Measurements from ENCODE around the gene FZD7. TPM values are rescaled to one million over a fixed set of nuclear protein-coding genes. Genes with fewer than 3 reads are reported as not detected.

FZD7 gene
- total and polyA plus RNA-seq, 7 donors = 0.23 to 51.2 (median 37.9) TPM

DNA sequence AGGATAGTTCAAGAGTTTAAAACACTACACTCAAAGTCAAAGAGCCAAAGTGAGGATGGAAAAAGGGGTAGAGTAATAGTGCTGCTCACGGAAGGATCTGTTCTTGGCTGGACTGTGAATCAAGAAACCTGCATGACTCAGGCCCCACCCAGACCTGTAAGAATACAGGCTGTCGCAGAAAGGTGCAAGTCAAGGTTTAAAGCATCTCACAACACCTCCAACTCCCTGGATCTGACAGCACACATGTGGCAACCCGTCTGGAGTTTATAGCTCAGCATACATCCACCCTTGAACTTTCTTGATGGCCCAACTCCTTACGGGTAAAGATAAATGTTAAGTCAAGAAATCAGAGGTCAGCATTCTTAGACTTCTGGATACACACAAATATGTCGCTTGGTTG is 45.7 kb downstream of the FZD7 start:
- 80 to 87% methylated on average over 5 of the region's 5 CpGs for WGBS, 2 donors
- intact Hi-C loops (cut with DNase I) = no loop called here

DNA sequence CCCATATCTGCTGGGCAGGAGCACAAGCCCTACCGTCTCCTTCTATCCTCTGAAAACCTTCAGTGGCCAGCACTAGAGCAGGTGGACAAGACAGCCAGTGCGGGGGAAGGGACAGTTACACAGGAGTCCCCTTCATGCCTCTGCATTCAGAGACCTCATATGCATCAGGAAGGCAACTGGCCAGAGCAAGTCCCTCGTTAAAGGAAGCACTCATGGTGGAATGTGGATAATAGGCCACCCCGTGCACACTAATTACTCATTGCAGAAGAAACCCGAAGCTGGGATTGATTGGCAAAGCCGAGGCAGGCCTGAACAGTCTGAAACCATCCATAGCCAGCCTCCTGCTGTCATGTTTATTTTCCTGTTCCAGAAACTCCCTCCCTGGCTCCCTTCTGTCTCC is 50.6 kb downstream of the FZD7 start:
- no peaks in the 10 kb centered on the region for H3K27me3 ChIP-seq
- TF ChIP-seq POLR2A (IDR thresholded peaks at IDR 0.05) (no peak), POLR2AphosphoS5 (IDR thresholded peaks at IDR 0.05) (no peak), EP300 (IDR thresholded peaks at IDR 0.05) (no peak)
- TF ChIP-seq, protein P1, sequence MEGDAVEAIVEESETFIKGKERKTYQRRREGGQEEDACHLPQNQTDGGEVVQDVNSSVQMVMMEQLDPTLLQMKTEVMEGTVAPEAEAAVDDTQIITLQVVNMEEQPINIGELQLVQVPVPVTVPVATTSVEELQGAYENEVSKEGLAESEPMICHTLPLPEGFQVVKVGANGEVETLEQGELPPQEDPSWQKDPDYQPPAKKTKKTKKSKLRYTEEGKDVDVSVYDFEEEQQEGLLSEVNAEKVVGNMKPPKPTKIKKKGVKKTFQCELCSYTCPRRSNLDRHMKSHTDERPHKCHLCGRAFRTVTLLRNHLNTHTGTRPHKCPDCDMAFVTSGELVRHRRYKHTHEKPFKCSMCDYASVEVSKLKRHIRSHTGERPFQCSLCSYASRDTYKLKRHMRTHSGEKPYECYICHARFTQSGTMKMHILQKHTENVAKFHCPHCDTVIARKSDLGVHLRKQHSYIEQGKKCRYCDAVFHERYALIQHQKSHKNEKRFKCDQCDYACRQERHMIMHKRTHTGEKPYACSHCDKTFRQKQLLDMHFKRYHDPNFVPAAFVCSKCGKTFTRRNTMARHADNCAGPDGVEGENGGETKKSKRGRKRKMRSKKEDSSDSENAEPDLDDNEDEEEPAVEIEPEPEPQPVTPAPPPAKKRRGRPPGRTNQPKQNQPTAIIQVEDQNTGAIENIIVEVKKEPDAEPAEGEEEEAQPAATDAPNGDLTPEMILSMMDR (IDR thresholded peaks at IDR 0.05) = no peak
- WGBS, 2 donors = 73 to 79% methylated on average over 6 of the region's 6 CpGs
- no peaks in the 10 kb centered on the region for H3K9me3 ChIP-seq
- peak overlapping the region in 1 of 4 donors; percentile 18 for H3K27ac ChIP-seq
- intact Hi-C loops (cut with DNase I) = no loop called here
- no peaks in the 10 kb centered on the region for H3K36me3 ChIP-seq
- H3K4me3 ChIP-seq = no peak overlapping the region
- DNase-seq = no peak
- H3K4me1 ChIP-seq = peaks cover 0 to 11% (median 6%) of the 10 kb centered on the region in 4 donors

More for the DNA sequence above, 45.7 kb downstream of the FZD7 start:
- no peak overlapping the region for H3K4me3 ChIP-seq
- H3K36me3 ChIP-seq = no peaks in the 10 kb centered on the region
- H3K27me3 ChIP-seq = no peaks in the 10 kb centered on the region
- no peak overlapping the region for H3K27ac ChIP-seq
- peaks cover 0 to 7% (median 3%) of the 10 kb centered on the region in 4 donors for H3K4me1 ChIP-seq
- DNase-seq = no peak
- TF ChIP-seq POLR2A (IDR thresholded peaks at IDR 0.05) (no peak), EP300 (IDR thresholded peaks at IDR 0.05) (no peak), POLR2AphosphoS5 (IDR thresholded peaks at IDR 0.05) (no peak)
- TF ChIP-seq, protein P1 (IDR thresholded peaks at IDR 0.05) = no peak
- H3K9me3 ChIP-seq = no peaks in the 10 kb centered on the region

Other genes starting within 250 kb of the FZD7 start
- under 1 TPM; 0.28 to 0.81 (median 0.60) TPM for gene CDK15, start 227.3 kb upstream of the FZD7 start, total RNA-seq
- gene CDK15, start 227.3 kb upstream of the FZD7 start, polyA plus RNA-seq = under 1 TPM in 2 of 3 donors, not detected in 1; 0.12 to 0.60 TPM
- gene KIAA2012, start 39.4 kb downstream of the FZD7 start, total RNA-seq = under 1 TPM in 2 of 4 donors, not detected in 2; 0.16 to 0.83 TPM
- under 1 TPM in 1 of 3 donors, not detected in 2; 0.04 TPM for gene KIAA2012, start 39.4 kb downstream of the FZD7 start, polyA plus RNA-seq
- gene SUMO1, start 204.7 kb downstream of the FZD7 start, total RNA-seq = 10 to 100 TPM; 56.2 to 98.4 (median 76.1) TPM
- 100 to 1,000 TPM in 2 of 3 donors, 10 to 100 TPM in 1; 88.6 to 191 (median 159) TPM for gene SUMO1, start 204.7 kb downstream of the FZD7 start, polyA plus RNA-seq
- gene NOP58, start 231.9 kb downstream of the FZD7 start, total RNA-seq = 10 to 100 TPM; 35.9 to 91.1 (median 40.6) TPM
- gene NOP58, start 231.9 kb downstream of the FZD7 start, polyA plus RNA-seq = 10 to 100 TPM; 15.6 to 55.6 (median 22.0) TPM